GM19023 (cell line): ENCODE measurements around the gene EPHA10.
"Not testable (repeated sequence)": the region's sequence is repeated elsewhere in the genome, so short reads cannot be mapped to it uniquely, and the experiment has no call there.

Source experiments
- ATAC-seq: cut with Tn5 transposase; IDR thresholded peaks from one replicate; pipeline ENCODE4 v1.9.1; 2021; ENCODE audit warnings: mild to moderate bottlenecking, moderate library complexity; ENCODE audit not compliant: unreplicated experiment

Gene EPHA10

GRCh38 chr1:37718901-37719571, 45.9 kb downstream of the EPHA10 start:
- no peak for ATAC-seq

GRCh38 chr1:37718181-37718900, 46.6 kb downstream of the EPHA10 start:
- no peak for ATAC-seq

GRCh38 chr1:37717631-37718030, 47.3 kb downstream of the EPHA10 start:
- no peak for ATAC-seq

- no peak for ATAC-seq
Observed at GRCh38 chr1:37716321-37716720, 48.6 kb downstream of the EPHA10 start.

- no peak for ATAC-seq
Observed at GRCh38 chr1:37714689-37715088, 50.2 kb downstream of the EPHA10 start.

- no peak for ATAC-seq
Observed at GRCh38 chr1:37714226-37714625, 50.7 kb downstream of the EPHA10 start.

GRCh38 chr1:37708471-37708870, 56.4 kb downstream of the EPHA10 start:
- no peak for ATAC-seq

- ATAC-seq: no peak
Observed at GRCh38 chr1:37705399-37705798, 59.5 kb downstream of the EPHA10 start.

GRCh38 chr1:37704966-37705365, 60.0 kb downstream of the EPHA10 start:
- ATAC-seq: no peak

GRCh38 chr1:37703061-37703460, 61.9 kb downstream of the EPHA10 start:
- ATAC-seq: no peak

- ATAC-seq: no peak
Observed at GRCh38 chr1:37701051-37701450, 63.9 kb downstream of the EPHA10 start.

- no peak for ATAC-seq
Observed at GRCh38 chr1:37699147-37699546, 65.8 kb downstream of the EPHA10 start.

- ATAC-seq: no peak
Observed at GRCh38 chr1:37697737-37698136, 67.2 kb downstream of the EPHA10 start.

- ATAC-seq: no peak
Observed at GRCh38 chr1:37697090-37697489, 67.8 kb downstream of the EPHA10 start.

GRCh38 chr1:37692834-37693175, 72.1 kb downstream of the EPHA10 start:
- no peak for ATAC-seq

GRCh38 chr1:37692078-37692833, 72.7 kb downstream of the EPHA10 start, which contains the start of gene CDCA8:
Gene CDCA8, plus strand, starts transcription at chr1:37692516. Its CDS starts 175 bp downstream, at chr1:37692691.
- peak; percentile 84 for ATAC-seq

- peak; percentile 10 for ATAC-seq
Observed at GRCh38 chr1:37691497-37692077, 73.3 kb downstream of the EPHA10 start.

GRCh38 chr1:37688926-37689325, 76.0 kb downstream of the EPHA10 start:
- no peak for ATAC-seq

- not testable (repeated sequence) for ATAC-seq
Observed at GRCh38 chr1:37687764-37688163, 77.2 kb downstream of the EPHA10 start.

- ATAC-seq: no peak
Observed at GRCh38 chr1:37685722-37686121, 79.2 kb downstream of the EPHA10 start.

GRCh38 chr1:37684182-37684581, 80.7 kb downstream of the EPHA10 start:
- ATAC-seq: not testable (repeated sequence)
